Endothelial cell of umbilical vein (primary cell): Measurements from ENCODE around the gene CASP3. TPM values are rescaled to one million over a fixed set of nuclear protein-coding genes. Genes with fewer than 3 reads are reported as not detected.

Experiments
- BruUV-seq: library from RNA; stranded (reverse); fragments of 400-500 nt; replicated peaks from 2 replicates; lab custom pipeline; 2021; lab: Mats Ljungman, UMichigan
- CTCF ChIA-PET: fragments of 300-600, 350-600 bp; sonication (Branson Sonifier 250); formaldehyde crosslinking; loops from one replicate; lab custom pipeline; 2021; ENCODE audit warnings: antibody characterized with exemption, inconsistent platforms; lab: Charles Lee
- POLR2A ChIA-PET: fragments of 300-600, 350-600 bp; sonication (Branson Sonifier 250); formaldehyde crosslinking; loops from one replicate; lab custom pipeline; 2021; ENCODE audit warnings: antibody characterized with exemption, inconsistent platforms; lab: Charles Lee
- DNase-seq: peaks from one replicate; pipeline ENCODE4 v3.0.0-alpha.2; 2011; ENCODE audit warnings: low read depth, low spot score
- FAIRE-seq: peaks from 2 replicates; lab custom pipeline; 2011; peaks lifted over from hg19 to GRCh38; lab: Jason Lieb, UNC
- H2AFZ ChIP-seq: 2 replicates; pipeline ENCODE4 v1.6.0; 2012; ENCODE audit warnings: low read depth, low read length, control low read depth, inconsistent platforms
- H3K27ac ChIP-seq: 2 replicates; pipeline ENCODE4 v1.5.1; 2011; ENCODE audit warnings: low read depth, mild to moderate bottlenecking, control low read depth, low read length, moderate library complexity; ENCODE audit not compliant: insufficient read depth
- H3K27me3 ChIP-seq, 2 experiments: 2 replicates each; pipeline versions ENCODE4 v1.6.0 to v1.6.1; 2011; ENCODE audit warnings: low read length in 2 of 2, mixed read lengths in 1 of 2; ENCODE audit not compliant: control insufficient read depth in 2 of 2, insufficient read depth in 2 of 2
- H3K36me3 ChIP-seq, 2 experiments: 2 replicates in 1 of 2; 3 replicates in 1 of 2; pipeline ENCODE4 v1.5.1; 2011; ENCODE audit warnings: low read length in 2 of 2, mild to moderate bottlenecking in 1 of 2, moderate library complexity in 1 of 2; ENCODE audit not compliant: control insufficient read depth in 2 of 2, insufficient read depth in 2 of 2; ENCODE audit errors: extremely low read depth in 1 of 2
- H3K4me1 ChIP-seq: 3 replicates; pipeline ENCODE4 v1.5.1; 2011; ENCODE audit warnings: mild to moderate bottlenecking, low read length; ENCODE audit not compliant: control insufficient read depth, insufficient read depth; ENCODE audit errors: extremely low read depth
- H3K4me2 ChIP-seq: 2 replicates; pipeline ENCODE4 v1.6.1; 2011; ENCODE audit warnings: low read length, control low read depth, mixed read lengths; ENCODE audit not compliant: insufficient read depth
- H3K4me3 ChIP-seq, 3 experiments: fragments of 200-600 bp in 1 of 3; sonication (generic), shearing (Covaris generic) in 1 of 3; replicated peaks in 1 of 3; 2 replicates each; pipeline ENCODE4 v1.5.1; 2011 to 2016; ENCODE audit warnings: control low read depth in 3 of 3, low read length in 3 of 3, mild to moderate bottlenecking in 2 of 3, inconsistent platforms in 1 of 3, low read depth in 1 of 3, moderate library complexity in 1 of 3; ENCODE audit not compliant: insufficient read depth in 1 of 3
- H3K79me2 ChIP-seq: 2 replicates; pipeline ENCODE4 v1.6.0; 2012; ENCODE audit warnings: low read length, inconsistent platforms; ENCODE audit not compliant: control insufficient read depth, insufficient read depth
- H3K9ac ChIP-seq: replicated peaks from 2 replicates; pipeline ENCODE3; 2011; ENCODE audit warnings: low read length, control low read depth; ENCODE audit not compliant: insufficient read depth; ENCODE audit errors: extremely low read depth
- H3K9me1 ChIP-seq: replicated peaks from 3 replicates; pipeline ENCODE4 v1.6.0; 2011; ENCODE audit warnings: mild to moderate bottlenecking, low read length; ENCODE audit not compliant: control insufficient read depth, insufficient read depth; ENCODE audit errors: extremely low read depth
- H3K9me3 ChIP-seq: replicated peaks from 2 replicates; pipeline ENCODE4 v1.5.1; 2012; ENCODE audit warnings: low read length, inconsistent platforms; ENCODE audit not compliant: control insufficient read depth, insufficient read depth
- H4K20me1 ChIP-seq: replicated peaks from 2 replicates; pipeline ENCODE3; 2011; ENCODE audit warnings: mild to moderate bottlenecking, low read length; ENCODE audit not compliant: control insufficient read depth, insufficient read depth; ENCODE audit errors: extremely low read depth
- EZH2 ChIP-seq: IDR thresholded peaks from 2 replicates; pipeline ENCODE4 v1.6.1; 2012; ENCODE audit warnings: borderline replicate concordance, low read depth, mild to moderate bottlenecking, moderate library complexity, low read length, inconsistent platforms; ENCODE audit not compliant: severe bottlenecking
- FOS ChIP-seq: IDR thresholded peaks from 2 replicates; pipeline ENCODE4 v1.6.1; 2011; ENCODE audit warnings: mild to moderate bottlenecking, low read length, moderate library complexity, borderline replicate concordance; ENCODE audit not compliant: insufficient read depth
- GATA2 ChIP-seq: IDR thresholded peaks from 2 replicates; pipeline ENCODE4 v1.7.0; 2011; ENCODE audit warnings: low read depth, mild to moderate bottlenecking, moderate library complexity, mixed read lengths, low read length; ENCODE audit not compliant: insufficient read length, insufficient read depth
- JUN ChIP-seq: IDR thresholded peaks from 2 replicates; pipeline ENCODE4 v1.6.1; 2011; ENCODE audit warnings: borderline replicate concordance, low read depth; ENCODE audit not compliant: insufficient read length, insufficient read depth
- MAX ChIP-seq: IDR thresholded peaks from 2 replicates; pipeline ENCODE4 v1.6.1; 2011; ENCODE audit not compliant: insufficient read depth, insufficient read length
- MYC ChIP-seq: IDR thresholded peaks from one replicate; pipeline ENCODE4 v1.6.1; 2011; ENCODE audit warnings: mild to moderate bottlenecking, low read depth, low read length
- POLR2A ChIP-seq: IDR thresholded peaks from 2 replicates; pipeline ENCODE4 v1.6.1; 2012; ENCODE audit warnings: low read depth, mild to moderate bottlenecking, control low read depth, low read length
- POLR2AphosphoS5 ChIP-seq: IDR thresholded peaks from 2 replicates; pipeline ENCODE4 v1.6.1; 2012; ENCODE audit warnings: low read depth, mild to moderate bottlenecking, control low read depth, low read length, moderate library complexity; ENCODE audit not compliant: insufficient read depth
- dilution Hi-C: fragments of 300-500 bp; cut with MboI; formaldehyde crosslinking; loops from one replicate; pipeline ENCODE4 v1.15.0; 2019; ENCODE audit warnings: low sequenced_read_pairs; ENCODE audit not compliant: extremely low pct_ligation_motif_present
- intact Hi-C: fragments of 100-400 bp; cut with micrococcal nuclease; formaldehyde crosslinking; loops from one replicate; pipeline ENCODE4 v1.10.0; 2022
- polyA plus RNA-seq, 4 experiments: library from polyadenylated mRNA; depleted of rRNA in 3 of 4; stranded (reverse) in 3 of 4; unstranded in 1 of 4; fragments of >200 nt; gene quantifications; 2 replicates each; pipeline versions ENCODE4 v1.2.1 to v1.2.3, GENCODE V29; 2011 to 2012; ENCODE audit warnings: missing spikeins in 1 of 4
- total RNA-seq: library from RNA; stranded (reverse); gene quantifications from 2 replicates; pipeline ENCODE4 v1.2.3, GENCODE V29; 2021
- TF ChIP-seq, protein P1 (sequence below), 2 donors: IDR thresholded peaks; 1 replicate in 1 of 2; 2 replicates in 1 of 2; pipeline ENCODE4 v1.5.1; 2011; ENCODE audit warnings: low read length in 2 of 2, mild to moderate bottlenecking in 2 of 2, moderate library complexity in 2 of 2, control low read depth in 1 of 2, inconsistent platforms in 1 of 2, low read depth in 1 of 2; ENCODE audit not compliant: insufficient read depth in 1 of 2; ENCODE audit errors: extremely low read depth in 1 of 2

The CASP3 gene
- total and polyA plus RNA-seq, 2 donors (not counting 3 experiments of a cell fraction or from before 2014, with no cell fraction given) = 26.0 to 54.5 TPM

DNA sequence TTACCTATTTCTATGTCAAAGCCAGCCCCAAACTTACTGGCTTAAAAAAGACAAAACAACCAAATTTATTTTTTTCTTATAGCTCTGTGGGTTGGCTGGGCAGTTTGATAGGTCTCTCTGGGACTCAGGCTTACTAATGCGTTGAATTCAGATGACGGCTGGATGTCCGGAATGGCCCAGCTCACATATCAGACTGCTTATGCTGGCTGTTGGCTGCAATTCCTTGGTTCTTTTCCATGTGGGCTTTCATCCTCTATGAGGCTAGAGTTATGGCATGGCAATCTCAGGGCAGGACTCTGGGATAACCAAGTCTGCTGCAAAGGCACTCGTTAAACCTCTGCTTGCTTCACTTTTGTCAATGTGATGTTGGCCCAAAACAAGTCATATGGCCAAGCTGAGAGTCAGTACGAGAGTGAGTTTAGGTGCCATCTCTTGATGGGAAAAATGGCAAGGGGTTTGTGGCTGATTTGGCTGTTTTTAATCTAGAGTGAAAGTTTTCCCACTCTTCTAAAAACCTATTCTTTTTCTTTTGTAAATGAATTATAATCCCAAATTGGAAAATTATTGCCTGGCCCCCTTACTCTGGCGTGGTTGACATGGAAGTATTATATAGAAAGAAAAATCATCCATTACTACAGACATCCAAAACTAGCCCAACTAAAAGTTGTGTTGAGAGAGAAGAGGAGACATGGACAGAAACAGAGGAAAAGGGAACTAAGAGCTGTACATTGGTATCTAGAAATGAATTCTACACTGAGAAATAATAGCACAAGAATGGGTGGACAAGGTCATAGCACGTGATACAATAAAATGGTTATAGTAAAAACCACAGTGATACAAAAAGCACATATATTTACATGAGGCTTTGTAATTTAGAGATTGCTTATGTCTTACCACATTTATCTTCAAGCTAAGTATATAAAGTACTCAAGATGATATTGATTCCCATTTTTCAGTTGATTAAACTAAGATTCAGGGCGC is 6.9 kb upstream of the CASP3 start:
- FAIRE-seq (no peak), DNase-seq (no peak)

More for the DNA sequence above, 6.9 kb upstream of the CASP3 start:
- H2AFZ ChIP-seq = no peak overlapping the region
- no peaks in the 10 kb centered on the region for H4K20me1 ChIP-seq
- CTCF ChIA-PET = interaction anchor here (2.2 kb wide), 1 partner anchor 9 kb away, joined by 5 read pairs; no protein-coding TSS in a partner anchor
- no peak overlapping the region for H3K4me2 ChIP-seq
- no peak overlapping the region for H3K4me3 ChIP-seq
- no TSS peak for BruUV-seq
- TF ChIP-seq JUN (no peak), GATA2 (no peak), MYC (no peak), POLR2A (no peak), EZH2 (no peak), POLR2AphosphoS5 (no peak), MAX (no peak), FOS (no peak)
- TF ChIP-seq, protein P1, sequence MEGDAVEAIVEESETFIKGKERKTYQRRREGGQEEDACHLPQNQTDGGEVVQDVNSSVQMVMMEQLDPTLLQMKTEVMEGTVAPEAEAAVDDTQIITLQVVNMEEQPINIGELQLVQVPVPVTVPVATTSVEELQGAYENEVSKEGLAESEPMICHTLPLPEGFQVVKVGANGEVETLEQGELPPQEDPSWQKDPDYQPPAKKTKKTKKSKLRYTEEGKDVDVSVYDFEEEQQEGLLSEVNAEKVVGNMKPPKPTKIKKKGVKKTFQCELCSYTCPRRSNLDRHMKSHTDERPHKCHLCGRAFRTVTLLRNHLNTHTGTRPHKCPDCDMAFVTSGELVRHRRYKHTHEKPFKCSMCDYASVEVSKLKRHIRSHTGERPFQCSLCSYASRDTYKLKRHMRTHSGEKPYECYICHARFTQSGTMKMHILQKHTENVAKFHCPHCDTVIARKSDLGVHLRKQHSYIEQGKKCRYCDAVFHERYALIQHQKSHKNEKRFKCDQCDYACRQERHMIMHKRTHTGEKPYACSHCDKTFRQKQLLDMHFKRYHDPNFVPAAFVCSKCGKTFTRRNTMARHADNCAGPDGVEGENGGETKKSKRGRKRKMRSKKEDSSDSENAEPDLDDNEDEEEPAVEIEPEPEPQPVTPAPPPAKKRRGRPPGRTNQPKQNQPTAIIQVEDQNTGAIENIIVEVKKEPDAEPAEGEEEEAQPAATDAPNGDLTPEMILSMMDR (IDR thresholded peaks at IDR 0.05; ENCODE audit: extremely low read depth in 1 of 2, insufficient read depth in 1 of 2, low read depth in 1 of 2, low read length in 2 of 2) = no peak
- H3K79me2 ChIP-seq = no peaks in the 10 kb centered on the region
- dilution Hi-C loops (no loop called here), intact Hi-C loops (loop anchor here (10.0 kb wide), 1 partner anchor 349 kb away; no protein-coding TSS in a partner anchor)
- H3K4me1 ChIP-seq = no peaks in the 10 kb centered on the region
- POLR2A ChIA-PET = interaction anchor here (0.7 kb wide), 1 partner anchor 1759 kb away, joined by 3 read pairs; no protein-coding TSS in a partner anchor
- H3K9me3 ChIP-seq = no peaks in the 10 kb centered on the region
- H3K27ac ChIP-seq = no peak overlapping the region
- no peaks in the 10 kb centered on the region for H3K9me1 ChIP-seq
- no peaks in the 10 kb centered on the region for H3K36me3 ChIP-seq
- no peak overlapping the region for H3K9ac ChIP-seq
- H3K27me3 ChIP-seq = no peaks in the 10 kb centered on the region
